SHP77 (cell line): ENCODE data around the gene F7.

Source experiments
- DNase-seq, 2 experiments: peaks; one replicate each; lab custom pipeline; 2025; lab: John Stamatoyannopoulos, UW

Gene F7

DNA sequence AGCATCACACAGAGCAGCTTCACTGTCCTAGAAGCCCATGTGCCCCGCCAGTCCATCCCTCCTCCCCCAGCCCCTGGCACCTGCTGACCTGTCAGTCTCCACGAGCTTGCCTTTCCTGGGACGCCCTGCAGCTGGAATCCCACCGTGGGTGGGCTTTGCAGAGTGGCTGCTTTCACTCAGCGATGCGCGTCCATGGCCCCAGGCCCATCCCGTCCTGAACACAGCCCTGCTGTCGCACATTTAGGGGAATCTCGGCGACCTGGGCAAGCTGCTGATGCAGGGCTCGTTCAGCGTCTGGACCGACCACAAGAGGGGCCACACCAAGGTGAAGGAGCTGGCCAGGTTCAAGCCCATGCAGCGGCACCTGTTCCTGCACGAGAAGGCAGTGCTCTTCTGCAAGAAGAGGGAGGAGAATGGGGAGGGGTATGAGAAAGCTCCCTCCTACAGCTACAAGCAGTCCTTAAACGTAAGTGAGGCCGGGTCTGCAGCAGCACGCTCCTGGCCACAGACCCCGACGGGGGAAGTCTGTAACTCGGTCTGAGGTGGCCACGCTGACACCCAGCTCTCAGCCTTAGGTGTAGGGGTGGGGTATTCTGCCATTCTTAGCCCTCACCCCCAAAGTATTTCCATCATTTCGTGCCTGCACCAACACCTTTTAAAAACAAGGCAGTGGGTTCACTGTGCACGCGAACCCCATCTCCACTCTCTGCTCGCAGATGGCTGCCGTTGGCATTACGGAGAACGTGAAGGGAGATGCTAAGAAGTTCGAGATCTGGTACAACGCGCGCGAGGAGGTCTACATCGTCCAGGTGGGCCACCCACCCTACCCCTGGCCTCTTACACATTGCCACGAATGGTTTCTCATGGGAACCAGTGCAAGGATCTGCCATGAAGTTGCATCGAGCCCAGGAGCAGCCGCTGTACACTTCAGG, 18.3 kb upstream of the F7 start:
- DNase-seq = no peak

DNA sequence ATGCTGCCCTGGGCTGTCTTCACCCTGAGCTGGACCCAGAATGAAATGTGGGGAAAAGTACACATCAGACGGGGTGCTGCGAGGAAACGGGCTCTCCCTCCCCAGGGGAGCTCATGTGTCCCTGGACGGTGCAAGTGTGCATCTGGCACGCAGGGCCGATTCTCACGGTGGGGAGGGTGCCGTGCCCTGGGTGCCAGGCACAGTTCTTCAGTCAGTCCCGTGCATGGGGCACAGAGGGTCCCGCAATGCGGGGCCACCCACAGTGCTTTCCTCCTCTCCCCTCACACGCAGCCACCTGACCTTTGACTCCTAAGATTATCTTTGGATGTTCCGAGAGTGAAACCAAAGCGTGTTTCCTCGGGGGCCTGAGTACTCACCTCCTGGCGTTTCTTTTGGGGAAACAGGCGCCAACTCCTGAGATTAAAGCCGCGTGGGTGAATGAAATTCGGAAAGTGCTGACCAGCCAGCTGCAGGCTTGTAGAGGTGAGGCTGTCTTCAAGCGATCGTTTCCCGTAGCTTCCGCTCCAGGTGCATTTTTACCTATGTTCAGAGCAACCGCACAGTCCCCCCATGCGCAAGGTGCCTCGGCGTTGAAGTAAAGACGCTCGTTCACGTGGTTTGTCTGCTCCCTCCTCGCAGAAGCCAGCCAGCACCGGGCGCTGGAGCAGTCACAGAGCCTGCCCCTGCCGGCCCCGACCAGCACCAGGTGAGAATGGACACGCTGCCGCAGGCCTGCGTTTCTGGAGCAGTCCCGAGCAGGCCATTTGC, 17.5 kb upstream of the F7 start:
- no peak for DNase-seq

GRCh38 chr13:113088691-113089020, 16.9 kb upstream of the F7 start:
- DNase-seq = no peak

DNA sequence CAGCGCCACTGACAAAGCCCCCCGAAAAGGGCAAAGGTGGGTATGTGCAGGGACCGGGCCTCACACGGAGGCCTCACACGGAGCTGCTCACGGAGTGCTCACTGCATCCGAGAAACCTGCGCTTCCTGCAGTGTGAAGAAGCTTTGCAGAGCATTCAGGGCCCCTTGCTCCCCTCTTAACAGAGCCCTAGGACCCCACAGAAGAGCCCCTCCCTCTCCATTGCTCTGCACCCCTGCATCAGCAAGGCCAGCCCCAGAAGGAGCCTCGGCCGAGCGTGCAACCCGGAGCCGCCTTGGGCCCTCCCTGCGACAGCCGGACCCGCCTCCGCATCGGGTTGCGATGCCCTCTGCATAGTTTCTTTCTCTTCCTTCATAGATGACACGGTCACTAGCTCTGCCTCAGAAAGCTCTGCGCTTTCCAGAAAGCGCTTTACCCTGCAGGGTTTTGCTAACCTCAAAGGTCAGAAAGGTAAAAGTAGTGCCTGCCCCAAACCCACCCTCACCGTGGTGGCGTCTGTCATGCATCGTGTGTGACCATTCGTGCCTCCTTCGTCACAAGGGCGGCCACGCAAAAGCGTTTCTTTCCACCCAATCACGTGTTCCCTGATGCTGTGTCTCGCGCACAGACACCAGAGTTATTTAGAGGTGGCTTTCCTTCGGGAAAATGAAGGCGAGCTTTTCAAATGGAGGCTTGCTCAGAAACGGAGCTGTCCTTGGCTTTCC, 15.7 kb upstream of the F7 start:
- no peak for DNase-seq

DNA sequence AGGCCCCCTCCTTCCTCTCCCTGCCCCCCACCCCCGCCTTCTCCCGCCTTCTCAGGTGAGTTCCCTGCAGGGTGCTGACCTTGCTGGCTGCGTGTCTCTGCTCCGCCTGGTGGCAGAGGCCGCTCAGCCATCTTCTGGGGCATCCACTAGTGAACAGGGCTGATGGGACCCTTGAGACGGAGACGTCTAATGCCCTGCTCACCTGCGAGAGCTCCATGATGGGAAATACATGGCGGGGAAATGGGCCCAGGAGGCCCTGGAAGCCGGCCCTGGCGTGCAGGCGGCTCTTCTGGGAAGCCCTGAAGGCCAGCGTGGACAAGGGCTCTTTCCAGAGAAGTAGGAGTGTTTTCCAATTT, 15.2 kb upstream of the F7 start:
- no peak for DNase-seq

DNA sequence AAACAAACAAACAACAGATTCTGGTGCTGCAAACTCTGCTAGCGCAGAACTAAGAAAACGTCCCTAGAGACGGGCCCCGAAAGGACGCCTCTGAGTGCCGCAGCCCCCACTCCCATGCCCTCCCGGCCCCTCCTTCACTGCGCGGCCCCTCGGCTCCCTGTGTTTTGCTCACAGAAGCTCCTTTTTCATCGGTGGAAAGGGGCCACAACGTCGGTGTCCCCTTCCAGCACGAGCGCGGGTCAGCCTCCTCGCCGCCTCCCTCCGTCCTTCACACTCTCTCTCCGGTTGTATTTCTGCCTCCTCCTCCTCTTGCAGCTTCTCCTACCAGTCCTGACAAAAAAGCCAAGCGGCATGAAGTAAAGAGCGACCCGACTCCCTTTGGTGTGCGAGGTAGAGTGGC, 14.8 kb upstream of the F7 start:
- DNase-seq = no peak

GRCh38 chr13:113091211-113091771, 14.3 kb upstream of the F7 start:
- DNase-seq = no peak

DNA sequence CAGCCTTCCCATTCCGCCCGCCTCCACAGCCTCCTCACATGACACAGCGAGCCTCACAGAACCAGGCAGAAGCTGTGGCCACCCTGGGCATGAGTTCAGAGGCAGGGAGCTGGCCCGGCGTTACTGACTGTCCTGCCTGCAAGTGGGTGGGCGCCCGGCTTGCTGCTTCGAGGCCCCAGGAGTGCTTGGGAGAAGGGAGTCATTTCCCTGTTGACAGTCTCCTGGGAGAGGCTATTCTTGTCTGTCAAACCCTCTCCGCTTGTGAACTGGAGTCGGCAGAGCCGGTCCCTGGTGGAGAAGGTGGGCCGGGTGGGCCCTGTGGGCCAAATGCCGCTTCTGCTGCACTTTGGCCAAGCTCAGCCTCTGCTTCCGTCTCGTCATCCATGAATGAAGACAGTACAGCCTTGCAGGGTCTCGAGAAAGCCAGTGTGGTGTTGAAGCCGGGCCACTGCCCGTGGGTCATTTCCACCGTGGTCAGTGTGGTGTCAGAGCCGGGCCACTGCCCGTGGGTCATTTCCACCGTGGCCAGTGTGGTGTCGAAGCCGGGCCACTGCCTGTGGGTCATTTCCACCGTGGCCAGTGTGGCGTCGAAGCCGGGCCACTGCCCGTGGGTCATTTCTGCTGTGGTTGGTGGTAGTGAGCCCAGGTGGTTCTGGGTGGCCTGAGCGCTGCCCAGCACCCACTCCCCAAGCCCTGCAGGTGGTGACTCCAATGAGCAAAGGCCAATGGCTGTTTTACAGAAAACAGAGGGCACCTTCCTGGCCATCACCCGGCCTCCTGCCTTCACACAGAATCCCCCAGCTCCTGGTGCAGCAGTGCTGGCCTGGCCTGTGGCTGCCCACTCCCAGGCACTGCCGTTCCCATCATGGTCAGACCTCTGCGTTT, 13.5 kb upstream of the F7 start:
- DNase-seq = no peak

- DNase-seq = no peak
These were observed 12.6 kb upstream of the F7 start for GRCh38 chr13:113092776-113093579.

GRCh38 chr13:113093580-113094409, 11.8 kb upstream of the F7 start:
- DNase-seq = no peak

- no peak for DNase-seq
These were observed 11.2 kb upstream of the F7 start for GRCh38 chr13:113094410-113094800.

- DNase-seq = no peak
These were observed 10.2 kb upstream of the F7 start for GRCh38 chr13:113095146-113096051.

GRCh38 chr13:113096052-113096744, 9.4 kb upstream of the F7 start:
- no peak for DNase-seq

DNA sequence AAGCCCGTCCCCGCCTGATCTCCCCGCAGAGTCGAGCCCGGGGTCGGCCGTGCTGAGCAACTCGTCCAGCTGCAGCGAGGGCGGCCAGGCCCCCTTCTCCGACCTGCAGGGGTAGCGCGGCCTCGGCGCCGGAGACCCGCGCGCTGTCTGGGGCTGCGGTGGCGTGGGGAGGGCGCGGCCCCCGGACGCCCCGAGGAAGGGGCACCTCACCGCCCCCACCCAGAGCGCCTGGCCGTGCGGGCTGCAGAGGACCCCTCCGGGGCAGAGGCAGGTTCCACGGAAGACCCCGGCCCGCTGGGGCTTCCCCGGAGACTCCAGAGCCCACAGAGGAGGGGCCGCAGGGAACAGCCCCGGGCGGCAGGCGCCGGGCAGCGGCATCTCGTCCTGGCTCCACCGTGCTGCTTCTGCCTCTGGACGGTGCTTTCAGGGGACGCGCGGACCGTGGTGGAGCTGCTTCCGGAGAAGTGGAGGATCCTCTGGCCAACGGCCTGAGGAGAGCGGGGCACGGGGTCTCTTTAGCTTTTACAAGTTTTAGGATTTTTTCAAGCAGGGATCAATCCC, 8.8 kb upstream of the F7 start:
- DNase-seq = no peak

GRCh38 chr13:113097651-113098050, 7.9 kb upstream of the F7 start:
- DNase-seq = no peak

DNA sequence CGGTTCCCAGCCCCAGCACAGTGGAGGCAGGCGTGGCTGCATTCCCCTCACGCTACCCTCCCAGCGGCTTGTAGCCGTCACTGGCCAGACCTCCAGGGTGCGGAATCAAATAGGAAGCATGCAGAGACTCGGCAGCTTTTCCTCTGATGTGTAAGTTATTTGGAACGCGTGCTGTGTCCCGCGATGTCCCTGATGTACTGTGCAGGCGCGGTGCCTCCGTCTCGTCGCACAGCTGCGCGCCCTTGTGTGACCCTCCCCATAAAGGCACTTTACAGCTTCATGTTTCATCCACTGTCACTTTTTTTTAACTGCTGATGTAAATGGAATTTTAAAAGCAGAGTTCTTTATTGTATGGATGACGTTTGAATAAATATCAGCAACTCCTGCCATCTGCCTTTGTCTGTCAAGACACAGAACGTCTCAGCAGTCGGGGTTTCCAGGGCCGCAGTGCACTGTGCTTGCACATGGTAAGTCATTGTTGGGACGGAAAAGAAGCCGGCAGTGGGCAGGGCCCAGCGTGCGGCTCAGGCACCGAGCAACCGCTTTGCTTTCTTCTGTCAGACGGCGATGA, 7.3 kb upstream of the F7 start:
- no peak for DNase-seq

DNA sequence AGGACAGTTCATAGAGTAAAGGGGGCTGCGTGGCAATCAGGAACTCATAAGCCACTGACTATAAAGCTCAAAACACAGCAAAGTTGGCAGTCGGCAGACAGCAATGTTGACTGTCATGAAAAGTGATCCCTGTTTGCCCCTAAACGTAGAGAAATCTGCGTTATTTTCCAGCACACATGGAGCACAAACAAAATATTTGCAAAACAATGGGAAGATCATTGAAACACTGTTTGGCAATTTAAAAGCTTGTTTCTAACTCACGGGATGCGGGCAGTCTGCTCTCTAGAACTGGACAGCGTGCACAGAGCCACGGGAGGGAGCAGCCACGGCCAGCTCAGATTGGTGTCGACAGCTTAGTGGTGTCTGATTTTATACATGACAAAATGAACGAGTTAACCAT, 6.4 kb upstream of the F7 start:
- DNase-seq = no peak
